ENCODE measurements around the gene DLG5. TPM values are rescaled to one million over a fixed set of nuclear protein-coding genes. Genes with fewer than 3 reads are reported as not detected.

DLG5 gene
- total RNA-seq, 1 experiment from 2014 or later = 0.19 TPM

DNA sequence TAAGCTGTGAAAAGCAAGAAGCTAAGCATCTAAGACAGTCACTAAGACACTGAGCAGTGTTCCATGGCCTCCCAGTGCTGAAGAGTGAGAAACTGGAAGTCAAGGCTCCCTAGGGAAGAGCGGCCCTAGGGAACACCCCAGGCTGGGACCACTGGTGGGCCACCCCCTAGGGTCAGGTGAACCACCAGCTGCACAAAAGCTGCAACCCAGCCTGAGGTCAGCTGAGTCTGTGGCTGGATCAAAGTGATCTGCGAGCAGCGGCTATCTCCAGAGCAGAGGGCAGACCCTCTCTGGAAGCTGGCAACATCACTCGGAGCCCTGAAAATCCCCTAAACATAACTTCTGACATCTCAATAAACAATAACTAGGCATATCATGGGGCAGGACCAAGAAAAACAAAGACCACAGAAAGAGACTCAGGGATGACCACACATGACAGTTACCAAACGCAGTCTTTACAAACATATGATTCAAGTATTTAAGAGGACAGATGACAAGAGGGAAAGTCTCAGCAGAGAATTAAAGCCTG lies 125.8 kb downstream of the DLG5 start:
- H3K36me3 ChIP-seq (ENCODE audit: insufficient read depth, low read length) = no peaks in the 10 kb centered on the region
- DNase-seq = no peak
- no peak overlapping the region for H3K4me3 ChIP-seq (ENCODE audit: low read length)
- H3K79me2 ChIP-seq (ENCODE audit: low read length) = no peaks in the 10 kb centered on the region
- no peaks in the 10 kb centered on the region for H4K20me1 ChIP-seq (ENCODE audit: insufficient read depth, low read depth, low read length)
- H3K27me3 ChIP-seq (ENCODE audit: low read length) = no peaks in the 10 kb centered on the region
- H3K4me1 ChIP-seq (ENCODE audit: low read length) = no peaks in the 10 kb centered on the region
- H2AFZ ChIP-seq (ENCODE audit: low read length) = no peak overlapping the region
- no peak overlapping the region for H3K27ac ChIP-seq (ENCODE audit: low read length)
- H3K9ac ChIP-seq (ENCODE audit: low read length) = no peak overlapping the region
- no peaks in the 10 kb centered on the region for H3K9me3 ChIP-seq (ENCODE audit: low read length)
- no peaks in the 10 kb centered on the region for H3K9me2 ChIP-seq (replicated peaks; ENCODE audit: insufficient read depth, low read length)
- no peak overlapping the region for H3K4me2 ChIP-seq (ENCODE audit: low read depth, low read length, poor library complexity, severe bottlenecking)

DNA sequence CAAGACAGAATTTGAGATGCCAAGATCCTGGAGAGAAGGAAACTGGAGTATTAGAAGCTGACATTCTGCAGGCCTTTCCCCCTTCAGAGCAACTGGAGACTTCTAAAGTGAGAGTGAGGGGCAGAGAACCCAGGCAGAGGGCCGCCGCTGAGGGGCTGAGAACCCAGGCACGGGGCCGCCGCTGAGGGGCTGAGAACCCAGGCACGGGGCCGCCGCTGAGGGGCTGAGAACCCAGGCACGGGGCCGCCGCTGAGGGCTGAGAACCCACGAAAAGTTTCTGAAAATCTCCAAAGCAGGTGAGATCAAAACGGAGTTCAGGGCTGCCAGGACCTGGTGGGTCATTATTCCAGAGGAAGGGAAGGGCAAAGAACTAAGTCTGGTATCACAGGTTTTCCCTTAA lies 126.2 kb downstream of the DLG5 start:
- no peaks in the 10 kb centered on the region for H3K9me3 ChIP-seq (ENCODE audit: low read length)
- H3K36me3 ChIP-seq (ENCODE audit: insufficient read depth, low read length) = no peaks in the 10 kb centered on the region
- H4K20me1 ChIP-seq (ENCODE audit: insufficient read depth, low read depth, low read length) = no peaks in the 10 kb centered on the region
- H3K4me2 ChIP-seq (ENCODE audit: low read depth, low read length, poor library complexity, severe bottlenecking) = no peak overlapping the region
- no peak overlapping the region for H2AFZ ChIP-seq (ENCODE audit: low read length)
- no peaks in the 10 kb centered on the region for H3K4me1 ChIP-seq (ENCODE audit: low read length)
- H3K79me2 ChIP-seq (ENCODE audit: low read length) = no peaks in the 10 kb centered on the region
- DNase-seq = no peak
- no peak overlapping the region for H3K4me3 ChIP-seq (ENCODE audit: low read length)
- no peak overlapping the region for H3K27ac ChIP-seq (ENCODE audit: low read length)
- no peak overlapping the region for H3K9ac ChIP-seq (ENCODE audit: low read length)
- no peaks in the 10 kb centered on the region for H3K27me3 ChIP-seq (ENCODE audit: low read length)
- no peaks in the 10 kb centered on the region for H3K9me2 ChIP-seq (replicated peaks; ENCODE audit: insufficient read depth, low read length)

- H3K79me2 ChIP-seq (ENCODE audit: low read length) = no peaks in the 10 kb centered on the region
- DNase-seq = no peak
Observed at GRCh38 chr10:77799352-77799751, 127.2 kb downstream of the DLG5 start.

DNA sequence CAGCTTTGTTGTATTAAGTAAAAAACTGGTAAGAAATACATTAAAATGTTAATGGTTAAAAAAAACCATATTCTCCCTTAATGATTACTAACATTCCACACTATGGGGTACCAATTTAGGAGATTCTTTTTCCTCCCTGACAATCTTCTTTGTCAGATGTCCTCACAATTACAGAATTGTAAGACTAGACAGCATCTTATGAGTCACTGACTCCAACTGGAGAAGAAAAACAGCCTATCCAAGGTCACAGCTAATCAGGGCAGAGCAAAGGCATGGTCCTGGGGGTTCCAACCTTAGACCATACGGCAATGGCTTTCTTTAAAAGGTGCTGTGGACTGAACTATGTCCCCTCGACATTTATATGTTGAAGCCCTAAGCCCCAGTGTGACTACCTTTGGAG lies 127.6 kb downstream of the DLG5 start:
- H2AFZ ChIP-seq (ENCODE audit: low read length) = no peak overlapping the region
- no peak overlapping the region for H3K27ac ChIP-seq (ENCODE audit: low read length)
- no peaks in the 10 kb centered on the region for H3K9me2 ChIP-seq (replicated peaks; ENCODE audit: insufficient read depth, low read length)
- no peaks in the 10 kb centered on the region for H3K4me1 ChIP-seq (ENCODE audit: low read length)
- no peak for DNase-seq
- no peak overlapping the region for H3K4me2 ChIP-seq (ENCODE audit: low read depth, low read length, poor library complexity, severe bottlenecking)
- H3K9me3 ChIP-seq (ENCODE audit: low read length) = no peaks in the 10 kb centered on the region
- H3K79me2 ChIP-seq (ENCODE audit: low read length) = no peaks in the 10 kb centered on the region
- no peak overlapping the region for H3K4me3 ChIP-seq (ENCODE audit: low read length)
- no peaks in the 10 kb centered on the region for H4K20me1 ChIP-seq (ENCODE audit: insufficient read depth, low read depth, low read length)
- no peaks in the 10 kb centered on the region for H3K36me3 ChIP-seq (ENCODE audit: insufficient read depth, low read length)
- no peaks in the 10 kb centered on the region for H3K27me3 ChIP-seq (ENCODE audit: low read length)
- no peak overlapping the region for H3K9ac ChIP-seq (ENCODE audit: low read length)

More at GRCh38 chr10:77799352-77799751, 127.2 kb downstream of the DLG5 start:
- Histone ChIP-seq H3K4me3 (ENCODE audit: low read length) (no peak overlapping the region), H3K9ac (ENCODE audit: low read length) (no peak overlapping the region), H3K27me3 (ENCODE audit: low read length) (no peaks in the 10 kb centered on the region), H3K27ac (ENCODE audit: low read length) (no peak overlapping the region), H3K36me3 (ENCODE audit: insufficient read depth, low read length) (no peaks in the 10 kb centered on the region), H3K9me2 (replicated peaks; ENCODE audit: insufficient read depth, low read length) (no peaks in the 10 kb centered on the region), H3K4me1 (ENCODE audit: low read length) (no peaks in the 10 kb centered on the region), H3K9me3 (ENCODE audit: low read length) (no peaks in the 10 kb centered on the region), H3K4me2 (ENCODE audit: low read depth, low read length, poor library complexity, severe bottlenecking) (no peak overlapping the region), H4K20me1 (ENCODE audit: insufficient read depth, low read depth, low read length) (no peaks in the 10 kb centered on the region), H2AFZ (ENCODE audit: low read length) (no peak overlapping the region)

DNA sequence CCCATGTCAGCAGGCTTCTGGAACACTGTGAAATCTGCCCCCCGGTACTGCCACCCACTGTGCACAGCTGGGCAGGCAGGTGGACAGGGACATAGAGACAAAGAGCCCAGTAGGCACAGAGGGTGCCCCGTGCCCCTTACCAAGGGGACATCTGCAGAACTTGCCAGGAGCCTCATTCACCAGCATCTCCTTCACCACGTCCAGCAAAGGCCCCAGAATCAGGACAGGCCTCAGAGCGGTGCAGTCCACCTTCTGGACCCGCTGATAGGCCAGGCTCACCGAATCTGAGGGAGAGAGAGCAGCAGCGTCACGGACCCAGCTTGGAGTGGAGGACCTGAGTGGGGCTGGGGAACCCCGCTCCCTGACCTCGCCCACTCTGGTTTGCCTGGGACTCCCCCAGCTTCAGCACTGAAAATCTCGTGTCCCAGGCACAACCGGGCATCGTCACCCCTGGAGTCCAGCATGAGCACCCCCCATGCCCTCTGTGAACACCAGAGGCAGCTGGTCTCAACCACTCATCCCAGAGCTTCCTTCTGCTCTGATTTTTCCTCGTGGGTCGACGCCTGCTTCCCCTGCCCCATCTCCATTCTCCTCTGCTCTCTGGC lies 130.1 kb downstream of the DLG5 start:
- Histone ChIP-seq H3K4me1 (ENCODE audit: low read length) (no peaks in the 10 kb centered on the region), H3K9ac (ENCODE audit: low read length) (no peak overlapping the region), H3K27ac (ENCODE audit: low read length) (no peak overlapping the region), H3K4me2 (ENCODE audit: low read depth, low read length, poor library complexity, severe bottlenecking) (no peak overlapping the region), H3K9me3 (ENCODE audit: low read length) (no peaks in the 10 kb centered on the region), H3K9me2 (replicated peaks; ENCODE audit: insufficient read depth, low read length) (no peaks in the 10 kb centered on the region), H3K27me3 (ENCODE audit: low read length) (no peaks in the 10 kb centered on the region), H4K20me1 (ENCODE audit: insufficient read depth, low read depth, low read length) (no peaks in the 10 kb centered on the region), H2AFZ (ENCODE audit: low read length) (no peak overlapping the region), H3K79me2 (ENCODE audit: low read length) (no peaks in the 10 kb centered on the region), H3K36me3 (ENCODE audit: insufficient read depth, low read length) (no peaks in the 10 kb centered on the region), H3K4me3 (ENCODE audit: low read length) (no peak overlapping the region)
- DNase-seq = no peak

- Histone ChIP-seq H3K4me2 (ENCODE audit: low read depth, low read length, poor library complexity, severe bottlenecking) (no peak overlapping the region), H3K9me2 (replicated peaks; ENCODE audit: insufficient read depth, low read length) (no peaks in the 10 kb centered on the region), H3K36me3 (ENCODE audit: insufficient read depth, low read length) (no peaks in the 10 kb centered on the region), H3K9ac (ENCODE audit: low read length) (no peak overlapping the region), H3K4me3 (ENCODE audit: low read length) (no peak overlapping the region), H3K27ac (ENCODE audit: low read length) (no peak overlapping the region), H3K4me1 (ENCODE audit: low read length) (no peaks in the 10 kb centered on the region), H4K20me1 (ENCODE audit: insufficient read depth, low read depth, low read length) (no peaks in the 10 kb centered on the region), H3K9me3 (ENCODE audit: low read length) (no peaks in the 10 kb centered on the region), H3K27me3 (ENCODE audit: low read length) (no peaks in the 10 kb centered on the region), H3K79me2 (ENCODE audit: low read length) (no peaks in the 10 kb centered on the region), H2AFZ (ENCODE audit: low read length) (no peak overlapping the region)
- no peak for DNase-seq
Observed at GRCh38 chr10:77795426-77796055, 131.0 kb downstream of the DLG5 start.

DNA sequence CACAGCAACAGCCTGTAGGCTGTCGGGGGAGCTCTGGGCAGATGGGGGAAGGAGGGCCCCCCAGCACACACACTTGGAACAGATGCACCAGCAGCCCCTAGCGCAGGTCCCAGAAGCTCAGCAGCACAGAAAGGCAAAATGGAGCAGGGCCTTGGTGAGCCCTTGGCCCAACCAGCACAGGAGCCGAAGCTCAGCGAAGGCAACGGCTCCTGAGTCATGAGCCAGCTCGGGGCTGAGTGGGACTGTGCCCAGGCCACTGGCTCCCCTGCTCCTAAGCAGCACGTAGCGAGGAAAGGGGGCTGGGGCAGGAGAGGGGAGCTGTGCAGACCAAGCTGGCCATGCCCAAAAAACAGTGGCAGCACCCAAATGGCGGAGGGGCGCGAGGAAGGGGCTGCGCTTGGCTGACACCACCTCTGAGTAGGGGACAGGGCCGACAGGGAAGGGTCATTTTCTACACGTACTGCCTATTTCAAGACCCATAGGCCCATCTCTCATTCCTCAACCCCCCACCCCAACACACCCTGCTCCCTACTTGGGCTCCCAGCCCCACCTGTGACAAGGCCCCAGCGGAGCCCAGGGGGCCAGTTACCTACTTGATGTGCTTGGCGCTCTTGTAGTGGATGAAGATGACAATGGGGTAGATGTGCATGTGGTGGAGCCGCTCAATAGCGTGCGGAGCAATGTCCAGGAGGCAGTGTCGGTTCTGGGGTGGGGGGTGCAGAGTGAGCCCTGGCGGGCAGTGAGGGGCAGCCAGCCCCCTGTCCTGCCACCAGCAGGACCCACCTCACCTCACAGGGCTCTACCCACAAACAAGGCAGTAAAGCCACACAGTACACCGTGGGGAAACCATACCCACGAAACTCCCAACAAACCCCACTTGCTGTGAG lies 132.1 kb downstream of the DLG5 start:
- Histone ChIP-seq H3K4me2 (ENCODE audit: low read depth, low read length, poor library complexity, severe bottlenecking) (no peak overlapping the region), H3K9me2 (replicated peaks; ENCODE audit: insufficient read depth, low read length) (no peaks in the 10 kb centered on the region), H4K20me1 (ENCODE audit: insufficient read depth, low read depth, low read length) (no peaks in the 10 kb centered on the region), H3K36me3 (ENCODE audit: insufficient read depth, low read length) (no peaks in the 10 kb centered on the region), H3K79me2 (ENCODE audit: low read length) (no peaks in the 10 kb centered on the region), H3K9ac (ENCODE audit: low read length) (no peak overlapping the region), H3K9me3 (ENCODE audit: low read length) (no peaks in the 10 kb centered on the region), H3K27me3 (ENCODE audit: low read length) (no peaks in the 10 kb centered on the region), H2AFZ (ENCODE audit: low read length) (no peak overlapping the region), H3K27ac (ENCODE audit: low read length) (no peak overlapping the region), H3K4me3 (ENCODE audit: low read length) (no peak overlapping the region), H3K4me1 (ENCODE audit: low read length) (no peaks in the 10 kb centered on the region)
- no peak for DNase-seq

GRCh38 chr10:77793831-77794230 lies 132.7 kb downstream of the DLG5 start:
- no peaks in the 10 kb centered on the region for H3K9me3 ChIP-seq (ENCODE audit: low read length)
- no peak overlapping the region for H3K9ac ChIP-seq (ENCODE audit: low read length)
- H3K27ac ChIP-seq (ENCODE audit: low read length) = no peak overlapping the region
- no peaks in the 10 kb centered on the region for H3K36me3 ChIP-seq (ENCODE audit: insufficient read depth, low read length)
- no peak for DNase-seq
- no peaks in the 10 kb centered on the region for H3K4me1 ChIP-seq (ENCODE audit: low read length)
- H3K4me2 ChIP-seq (ENCODE audit: low read depth, low read length, poor library complexity, severe bottlenecking) = no peak overlapping the region
- no peaks in the 10 kb centered on the region for H3K79me2 ChIP-seq (ENCODE audit: low read length)
- H4K20me1 ChIP-seq (ENCODE audit: insufficient read depth, low read depth, low read length) = no peaks in the 10 kb centered on the region
- no peak overlapping the region for H2AFZ ChIP-seq (ENCODE audit: low read length)
- no peak overlapping the region for H3K4me3 ChIP-seq (ENCODE audit: low read length)
- no peaks in the 10 kb centered on the region for H3K9me2 ChIP-seq (replicated peaks; ENCODE audit: insufficient read depth, low read length)
- no peaks in the 10 kb centered on the region for H3K27me3 ChIP-seq (ENCODE audit: low read length)
